Keratinocyte (primary cell): ENCODE measurements around the gene IGSF1.

Experiments
- EZH2 ChIP-seq: IDR thresholded peaks from one replicate; pipeline ENCODE4 v1.6.1; 2012; ENCODE audit warnings: inconsistent platforms, mild to moderate bottlenecking, low read length, moderate library complexity
- TF ChIP-seq, protein P1 (sequence below), 3 experiments: IDR thresholded peaks in 1 of 3; conservative IDR thresholded peaks in 1 of 3; optimal IDR thresholded peaks in 1 of 3; 2 replicates in 2 of 3; 3 replicates in 1 of 3; pipeline versions ENCODE3 to v1.5.1; 2011; ENCODE audit warnings: low read length in 3 of 3, mild to moderate bottlenecking in 3 of 3, moderate library complexity in 2 of 3, control low read depth in 1 of 3, inconsistent platforms in 1 of 3; ENCODE audit not compliant: insufficient read depth in 2 of 3; ENCODE audit errors: extremely low read depth in 1 of 3

DNA sequence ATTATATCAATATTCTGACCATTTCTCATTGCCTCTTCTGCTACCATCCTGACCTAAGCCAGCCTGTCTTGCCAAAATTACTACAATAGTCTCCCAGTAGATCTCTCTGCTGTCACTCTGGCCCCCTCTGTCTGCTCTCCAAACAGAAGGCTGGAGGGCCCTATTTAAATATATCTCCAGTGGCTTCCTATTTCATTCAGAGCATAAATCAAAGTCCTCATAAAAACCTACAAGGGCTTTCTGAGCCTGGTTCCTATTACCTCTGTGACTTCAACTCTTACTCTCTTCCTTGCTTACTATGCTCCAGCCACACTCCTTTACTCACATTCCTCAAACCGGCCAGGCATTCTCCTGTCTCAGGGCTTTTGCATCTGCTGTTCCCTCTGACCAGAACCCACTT lies 19.0 kb downstream of the IGSF1 start:
- TF ChIP-seq, protein P1, sequence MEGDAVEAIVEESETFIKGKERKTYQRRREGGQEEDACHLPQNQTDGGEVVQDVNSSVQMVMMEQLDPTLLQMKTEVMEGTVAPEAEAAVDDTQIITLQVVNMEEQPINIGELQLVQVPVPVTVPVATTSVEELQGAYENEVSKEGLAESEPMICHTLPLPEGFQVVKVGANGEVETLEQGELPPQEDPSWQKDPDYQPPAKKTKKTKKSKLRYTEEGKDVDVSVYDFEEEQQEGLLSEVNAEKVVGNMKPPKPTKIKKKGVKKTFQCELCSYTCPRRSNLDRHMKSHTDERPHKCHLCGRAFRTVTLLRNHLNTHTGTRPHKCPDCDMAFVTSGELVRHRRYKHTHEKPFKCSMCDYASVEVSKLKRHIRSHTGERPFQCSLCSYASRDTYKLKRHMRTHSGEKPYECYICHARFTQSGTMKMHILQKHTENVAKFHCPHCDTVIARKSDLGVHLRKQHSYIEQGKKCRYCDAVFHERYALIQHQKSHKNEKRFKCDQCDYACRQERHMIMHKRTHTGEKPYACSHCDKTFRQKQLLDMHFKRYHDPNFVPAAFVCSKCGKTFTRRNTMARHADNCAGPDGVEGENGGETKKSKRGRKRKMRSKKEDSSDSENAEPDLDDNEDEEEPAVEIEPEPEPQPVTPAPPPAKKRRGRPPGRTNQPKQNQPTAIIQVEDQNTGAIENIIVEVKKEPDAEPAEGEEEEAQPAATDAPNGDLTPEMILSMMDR (optimal IDR thresholded peaks at IDR 0.05 in 1 of 3, IDR thresholded peaks at IDR 0.05 in 1 of 3, conservative IDR thresholded peaks at IDR 0.05 in 1 of 3; ENCODE audit: extremely low read depth in 1 of 3, insufficient read depth in 2 of 3, low read length in 3 of 3) = no peak
- no peak for TF ChIP-seq EZH2
